K562 (cell line): ENCODE results near the gene RSPH9. TPM values are rescaled to one million over a fixed set of nuclear protein-coding genes. Genes with fewer than 3 reads are reported as not detected.

ENCODE experiments used
- ATAC-seq: fragments of 200-7000 bp; cut with Tn5 transposase; 3 replicates; pipeline ENCODE4 v1.9.1; 2020; ENCODE audit warnings: moderate library complexity
- BruUV-seq: library from RNA; stranded (reverse); fragments of 400-500 nt; replicated peaks from 2 replicates; lab custom pipeline; 2021; lab: Mats Ljungman, UMichigan
- CTCF ChIA-PET: fragments of 300-600 bp; formaldehyde crosslinking; extraction: SDS; loops from one replicate; lab custom pipeline; 2021; ENCODE audit warnings: low intra/inter-chr PET ratio; lab: Yijun Ruan, JAX
- POLR2A ChIA-PET: fragments of 300-600, 350-650 bp; sonication (Branson Sonifier 250); formaldehyde crosslinking; extraction: SDS; loops from one replicate; lab custom pipeline; 2021; ENCODE audit warnings: antibody characterized with exemption, inconsistent platforms; lab: Yijun Ruan, JAX
- DNase-seq, 4 experiments: peaks; one replicate each; pipeline versions ENCODE4 v3.0.0 to v3.0.0-alpha.2; 2011 to 2018; ENCODE audit warnings: low spot score in 3 of 4, mixed read lengths in 3 of 4; ENCODE audit errors: extremely low read depth in 1 of 4
- FAIRE-seq: peaks from 2 replicates; lab custom pipeline; 2011; peaks lifted over from hg19 to GRCh38; lab: Jason Lieb, UNC
- H2AFZ ChIP-seq: 2 replicates; pipeline ENCODE4 v1.6.0; 2011; ENCODE audit warnings: low read depth, low read length, control low read depth, inconsistent platforms
- H3K27ac ChIP-seq: fragments of 200-600 bp; 3 replicates; pipeline ENCODE4 v1.8.0; 2011; ENCODE audit warnings: low read depth, mild to moderate bottlenecking, control low read depth, inconsistent platforms, low read length, moderate library complexity, mixed read lengths; ENCODE audit errors: extremely low read depth
- H3K27me3 ChIP-seq, 2 experiments: fragments of 300-600 bp in 1 of 2; 2 replicates in 1 of 2; 3 replicates in 1 of 2; pipeline versions ENCODE4 v1.6.0 to v1.8.0; 2011; ENCODE audit warnings: inconsistent platforms in 2 of 2, low read length in 2 of 2, mild to moderate bottlenecking in 1 of 2, mixed read lengths in 1 of 2, moderate library complexity in 1 of 2; ENCODE audit not compliant: control insufficient read depth in 2 of 2, insufficient read depth in 2 of 2
- H3K36me3 ChIP-seq: fragments of 300-600 bp; 3 replicates; pipeline ENCODE4 v1.8.0; 2011; ENCODE audit warnings: mild to moderate bottlenecking, low read length, inconsistent platforms; ENCODE audit not compliant: control insufficient read depth, insufficient read depth
- H3K4me1 ChIP-seq, 2 experiments: fragments of 200-600 bp in 1 of 2; replicated peaks in 1 of 2; 2 replicates in 1 of 2; 3 replicates in 1 of 2; pipeline versions ENCODE4 v1.5.1 to v1.8.0; 2011; ENCODE audit warnings: inconsistent platforms in 2 of 2, low read length in 2 of 2, mild to moderate bottlenecking in 1 of 2, mixed read lengths in 1 of 2, moderate library complexity in 1 of 2; ENCODE audit not compliant: control insufficient read depth in 2 of 2, insufficient read depth in 2 of 2
- H3K4me2 ChIP-seq: 2 replicates; pipeline ENCODE4 v1.6.1; 2011; ENCODE audit warnings: low read length, control low read depth, inconsistent platforms, mixed read lengths; ENCODE audit not compliant: insufficient read depth
- H3K4me3 ChIP-seq: fragments of 200-600 bp; sonication (generic), shearing (Covaris generic); 2 replicates; pipeline ENCODE4 v1.5.1; 2016; ENCODE audit warnings: control low read depth, inconsistent platforms
- H3K79me2 ChIP-seq: fragments of 200-600 bp; 3 replicates; pipeline ENCODE4 v1.8.0; 2011; ENCODE audit warnings: low read length, inconsistent platforms; ENCODE audit not compliant: control insufficient read depth, insufficient read depth
- H3K9ac ChIP-seq, 2 experiments: 2 replicates each; pipeline versions ENCODE4 v1.6.0 to v1.6.1; 2011; ENCODE audit warnings: low read depth in 2 of 2, low read length in 2 of 2, control low read depth in 1 of 2, inconsistent platforms in 1 of 2, mild to moderate bottlenecking in 1 of 2, mixed read lengths in 1 of 2; ENCODE audit not compliant: insufficient read depth in 1 of 2
- H3K9me1 ChIP-seq: one replicate; pipeline ENCODE4 v1.6.0; 2011; ENCODE audit warnings: inconsistent platforms, mild to moderate bottlenecking, low read length, moderate library complexity; ENCODE audit not compliant: control insufficient read depth, insufficient read depth
- H3K9me3 ChIP-seq: replicated peaks from 2 replicates; pipeline ENCODE4 v1.5.1; 2011; ENCODE audit warnings: low read depth, low read length, inconsistent platforms; ENCODE audit not compliant: control insufficient read depth, insufficient read depth
- H4K20me1 ChIP-seq: replicated peaks from 2 replicates; pipeline ENCODE4 v1.6.1; 2011; ENCODE audit warnings: low read length, inconsistent platforms, mixed read lengths; ENCODE audit not compliant: control insufficient read depth, insufficient read depth
- AFF4 ChIP-seq: sonication (generic); formaldehyde crosslinking; IDR thresholded peaks from 2 replicates; pipeline ENCODE4 v1.8.0; 2023; ENCODE audit warnings: mild to moderate bottlenecking, missing genetic modification reagents
- CEBPB ChIP-seq: fragments of 450-650 bp; IDR thresholded peaks from 2 replicates; pipeline ENCODE4 v1.6.1; 2016; ENCODE audit warnings: missing genetic modification characterization, missing compliant biosample characterization
- CEBPG ChIP-seq, 3 experiments: fragments of 200-800 bp in 1 of 3; sonication (Bioruptor generic) in 1 of 3; sonication (generic) in 1 of 3; formaldehyde crosslinking in 1 of 3; IDR thresholded peaks in 2 of 3; conservative IDR thresholded peaks in 1 of 3; 2 replicates each; pipeline versions ENCODE4 v1.6.1 to v1.8.0; 2016 to 2022; ENCODE audit warnings: missing compliant biosample characterization in 2 of 3, missing genetic modification characterization in 2 of 3, mild to moderate bottlenecking in 1 of 3, missing genetic modification reagents in 1 of 3
- LCOR ChIP-seq: sonication (generic); formaldehyde crosslinking; IDR thresholded peaks from 2 replicates; pipeline ENCODE4 v1.8.0; 2022; ENCODE audit warnings: mild to moderate bottlenecking, missing genetic modification reagents
- MTA2 ChIP-seq: fragments of 450-650 bp; IDR thresholded peaks from 2 replicates; pipeline ENCODE4 v1.6.1; 2016; ENCODE audit warnings: low read depth
- NFRKB ChIP-seq: fragments of 450-650 bp; IDR thresholded peaks from 2 replicates; pipeline ENCODE4 v1.6.1; 2016; ENCODE audit warnings: low read depth
- NONO ChIP-seq, 2 experiments: fragments of 200-400 bp in 1 of 2; fragments of 450-650 bp in 1 of 2; formaldehyde crosslinking in 1 of 2; IDR thresholded peaks; 2 replicates each; pipeline ENCODE4 v1.6.1; 2017; ENCODE audit warnings: low read depth in 2 of 2, mild to moderate bottlenecking in 2 of 2, moderate library complexity in 2 of 2, low read length in 1 of 2
- PBX2 ChIP-seq, 2 experiments: IDR thresholded peaks in 1 of 2; conservative IDR thresholded peaks in 1 of 2; 2 replicates each; pipeline ENCODE4 v1.6.1; 2016; ENCODE audit warnings: low read depth in 2 of 2, mild to moderate bottlenecking in 1 of 2, missing compliant biosample characterization in 1 of 2, missing genetic modification characterization in 1 of 2, moderate library complexity in 1 of 2
- PML ChIP-seq: IDR thresholded peaks from 2 replicates; pipeline ENCODE4 v1.6.1; 2012; ENCODE audit warnings: low read length, inconsistent platforms
- U2AF1 ChIP-seq: fragments of 200-400 bp; formaldehyde crosslinking; optimal IDR thresholded peaks from 2 replicates; pipeline ENCODE3; 2017; ENCODE audit warnings: mild to moderate bottlenecking, low read depth, low read length, moderate library complexity
- ZBTB33 ChIP-seq: sonication (generic); formaldehyde crosslinking; IDR thresholded peaks from 2 replicates; pipeline ENCODE4 v1.8.1; 2023; ENCODE audit warnings: mild to moderate bottlenecking, missing genetic modification reagents
- ZFP36 ChIP-seq: fragments of 150-350 bp; IDR thresholded peaks from 2 replicates; pipeline ENCODE4 v1.6.1; 2018; ENCODE audit warnings: low read length, low read depth; ENCODE audit not compliant: partially characterized antibody
- WGBS: fragments of 100-300 bp; shearing (Covaris generic); methylation state at CpG from one replicate; pipeline ENCODE4 v1.1.6; 2016; ENCODE audit warnings: low coverage, mixed read lengths; ENCODE audit not compliant: insufficient coverage; ENCODE audit errors: missing lambda C conversion rate; 5-methylcytosine and 5-hydroxymethylcytosine counted together
- in situ Hi-C: fragments of 300-500 bp; cut with MboI; formaldehyde crosslinking; loops from 4 replicates; pipeline ENCODE4 v1.15.0; 2018; ENCODE audit warnings: inconsistent platforms, mixed read lengths
- intact Hi-C: fragments of 100-400 bp; cut with micrococcal nuclease; formaldehyde crosslinking; loops from 2 replicates; pipeline ENCODE4 v1.14.2; 2022
- polyA plus RNA-seq, 8 experiments: library from polyadenylated mRNA; depleted of rRNA in 4 of 8; stranded (reverse) in 5 of 8; unstranded in 3 of 8; fragments of >200 nt; fragmentation: Nextera tagmentation in 2 of 8; fragmentation: Illumina TruSeq in 1 of 8; extraction: Ambion mirVana in 2 of 8; extraction: Trizol in 1 of 8; gene quantifications; 2 replicates each; pipeline versions ENCODE4 v1.2.1 to v1.2.3, GENCODE V29; 2011 to 2014; ENCODE audit warnings: inconsistent platforms in 1 of 8, missing spikeins in 1 of 8
- total RNA-seq, 7 experiments: library from RNA; depleted of rRNA in 6 of 7; stranded (reverse); fragments of >200 nt in 6 of 7; fragmentation: Illumina TruSeq in 2 of 7; extraction: Trizol in 2 of 7; gene quantifications; 2 replicates each; pipeline versions ENCODE4 v1.2.1 to v1.2.3, GENCODE V29; 2011 to 2021; ENCODE audit warnings: low replicate concordance in 1 of 7

The RSPH9 gene
- total and polyA plus RNA-seq, 9 of the 15 experiments (the other 6 are each of a cell fraction or from before 2014, with no cell fraction given), result 0.05 to 0.60 (median 0.39) TPM; not detected in 6

DNA sequence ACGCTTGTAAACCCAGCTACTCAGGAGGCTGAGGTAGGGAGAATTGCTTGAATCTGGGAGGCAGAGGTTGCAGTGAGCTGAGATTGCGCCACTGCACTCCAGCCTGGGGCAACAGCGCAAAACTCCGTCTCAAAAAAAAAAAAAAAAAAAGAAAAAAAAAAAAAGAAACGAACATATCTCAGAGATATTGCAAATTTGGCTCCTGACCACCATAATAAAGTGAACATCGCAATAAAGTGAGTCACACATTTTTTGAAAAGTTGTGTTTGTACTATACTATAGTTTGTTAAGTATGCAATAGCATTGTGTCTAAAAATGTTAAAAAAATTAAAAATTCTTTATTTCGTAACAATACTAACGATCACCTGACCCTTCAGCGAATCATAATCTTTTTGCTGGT lies 13.3 kb downstream of the RSPH9 start:
- 0 out of 2 replicates have a peak, but pooled peaks cover 3% of the 10 kb centered on the region for H3K9me3 ChIP-seq
- no peak overlapping the region for H3K4me2 ChIP-seq
- no peaks in the 10 kb centered on the region for H3K36me3 ChIP-seq
- no peak overlapping the region for H3K9ac ChIP-seq
- ATAC-seq (no peak), DNase-seq (no peak), FAIRE-seq (no peak)
- no peaks in the 10 kb centered on the region for H3K27me3 ChIP-seq
- in situ Hi-C loops (no loop called here), intact Hi-C loops (no loop called here)
- H2AFZ ChIP-seq, result no peak overlapping the region
- H3K9me1 ChIP-seq, result no peaks in the 10 kb centered on the region
- H3K4me3 ChIP-seq, result no peak overlapping the region
- H3K27ac ChIP-seq, result no peak overlapping the region
- peaks cover 3 to 10% of the 10 kb centered on the region in 2 experiments; a peak in 3 of 5 replicates for H3K4me1 ChIP-seq
- no TSS peak for BruUV-seq
- 73% methylated on average over 9 of the region's 9 CpGs for WGBS
- ChIA-PET POLR2A (interaction anchor here (0.7 to 1.3 kb wide), 3 partner anchors 14 to 56 kb away, joined by 3 read pairs; partner anchors contain the start of gene GTPBP2), CTCF (no interaction called here)
- no peaks in the 10 kb centered on the region for H3K79me2 ChIP-seq
- no peaks in the 10 kb centered on the region for H4K20me1 ChIP-seq
- no peak for TF ChIP-seq ZFP36
- TF ChIP-seq PBX2 (CRISPR knock-in tag; IDR thresholded peaks at IDR 0.05; ENCODE audit: low read depth), result no peak
- no peak for TF ChIP-seq PBX2 (tag; conservative IDR thresholded peaks at IDR 0.05; ENCODE audit: low read depth)
- no peak for TF ChIP-seq PML
- peak; percentile 50; the same call in 1 of the 2 replicates for TF ChIP-seq CEBPB (tag)
- TF ChIP-seq ZBTB33 (CRISPR knock-in tag), result peak; percentile 77; the same call in 1 of the 2 replicates
- no peak for TF ChIP-seq AFF4 (CRISPR knock-in tag)
- TF ChIP-seq MTA2, result no peak
- no peak for TF ChIP-seq LCOR (CRISPR knock-in tag)
- no peak for TF ChIP-seq NFRKB
- no peak for TF ChIP-seq CEBPG (CRISPR knock-in tag; IDR thresholded peaks at IDR 0.05)
- TF ChIP-seq CEBPG (tag; conservative IDR thresholded peaks at IDR 0.05 in 1 of 2, IDR thresholded peaks at IDR 0.05 in 1 of 2), result 0 out of 4 replicates have a peak, but pooled peaks have one; percentile 9 to 24
- no peak for TF ChIP-seq U2AF1
- no peak for TF ChIP-seq NONO (IDR thresholded peaks at IDR 0.05; ENCODE audit: low read depth in 2 of 2, low read length in 1 of 2)
